ENCODE measurements around the gene THUMPD3. TPM values are rescaled to one million over a fixed set of nuclear protein-coding genes. Genes with fewer than 3 reads are reported as not detected.
A peak's percentile ranks its signal among the peaks of the same experiment; 100 is the strongest.

The THUMPD3 gene
- total and polyA plus RNA-seq, 9 of the 15 experiments (the other 6 are each of a cell fraction or from before 2014, with no cell fraction given): 58.3 to 132 (median 113) TPM

DNA sequence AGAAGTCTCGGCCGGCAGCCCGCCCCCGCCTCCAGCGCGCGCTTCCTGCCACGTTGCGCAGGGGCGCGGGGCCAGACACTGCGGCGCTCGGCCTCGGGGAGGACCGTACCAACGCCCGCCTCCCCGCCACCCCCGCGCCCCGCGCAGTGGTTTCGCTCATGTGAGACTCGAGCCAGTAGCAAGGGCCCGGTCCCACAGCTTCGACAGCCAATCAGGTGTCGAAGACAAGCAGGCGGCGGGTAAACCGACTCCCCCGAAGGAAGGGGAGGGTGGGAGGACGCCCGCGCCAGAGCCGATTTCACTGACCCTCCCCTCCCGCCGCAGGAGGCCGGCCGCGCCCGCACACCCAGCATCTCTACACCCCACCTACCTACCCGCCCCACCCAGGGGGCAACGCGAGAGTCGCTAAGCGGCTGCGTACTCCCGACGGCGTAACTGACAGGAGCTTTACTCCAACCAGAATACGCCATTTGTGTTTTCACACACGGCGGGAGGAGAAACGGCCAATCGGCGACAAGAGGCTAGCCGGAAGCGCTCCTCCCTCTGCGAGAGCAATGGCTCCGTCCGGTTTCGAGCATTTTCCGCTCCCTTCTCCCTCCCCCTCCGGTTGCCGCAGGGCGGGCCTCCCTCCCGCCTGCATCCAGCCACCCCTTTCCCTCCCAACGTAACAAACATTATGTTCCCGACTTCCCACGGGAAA is 33.9 kb downstream of the THUMPD3 start (continued):
- TF ChIP-seq, protein P1, sequence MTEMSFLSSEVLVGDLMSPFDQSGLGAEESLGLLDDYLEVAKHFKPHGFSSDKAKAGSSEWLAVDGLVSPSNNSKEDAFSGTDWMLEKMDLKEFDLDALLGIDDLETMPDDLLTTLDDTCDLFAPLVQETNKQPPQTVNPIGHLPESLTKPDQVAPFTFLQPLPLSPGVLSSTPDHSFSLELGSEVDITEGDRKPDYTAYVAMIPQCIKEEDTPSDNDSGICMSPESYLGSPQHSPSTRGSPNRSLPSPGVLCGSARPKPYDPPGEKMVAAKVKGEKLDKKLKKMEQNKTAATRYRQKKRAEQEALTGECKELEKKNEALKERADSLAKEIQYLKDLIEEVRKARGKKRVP (CRISPR knock-in tag; IDR thresholded peaks at IDR 0.05): peak; percentile 78
- TF ChIP-seq, protein P2, sequence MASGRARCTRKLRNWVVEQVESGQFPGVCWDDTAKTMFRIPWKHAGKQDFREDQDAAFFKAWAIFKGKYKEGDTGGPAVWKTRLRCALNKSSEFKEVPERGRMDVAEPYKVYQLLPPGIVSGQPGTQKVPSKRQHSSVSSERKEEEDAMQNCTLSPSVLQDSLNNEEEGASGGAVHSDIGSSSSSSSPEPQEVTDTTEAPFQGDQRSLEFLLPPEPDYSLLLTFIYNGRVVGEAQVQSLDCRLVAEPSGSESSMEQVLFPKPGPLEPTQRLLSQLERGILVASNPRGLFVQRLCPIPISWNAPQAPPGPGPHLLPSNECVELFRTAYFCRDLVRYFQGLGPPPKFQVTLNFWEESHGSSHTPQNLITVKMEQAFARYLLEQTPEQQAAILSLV (tag; IDR thresholded peaks at IDR 0.05): no peak
- TF ChIP-seq NCOA4 (IDR thresholded peaks at IDR 0.05; ENCODE audit: partially characterized antibody) (no peak), E2F3 (CRISPR knock-in tag; IDR thresholded peaks at IDR 0.05) (0 out of 2 replicates have a peak, but pooled peaks have one; percentile 39), MIER1 (IDR thresholded peaks at IDR 0.05; ENCODE audit: low read depth) (no peak), NR2C2 (CRISPR knock-in tag; IDR thresholded peaks at IDR 0.05) (0 out of 2 replicates have a peak, but pooled peaks have one; percentile 9), NR2C2 (tag; IDR thresholded peaks at IDR 0.05) (peak; percentile 83), PHF20 (IDR thresholded peaks at IDR 0.05; ENCODE audit: partially characterized antibody) (peak; percentile 64), PHTF2 (CRISPR knock-in tag; IDR thresholded peaks at IDR 0.05) (peak; percentile 55; the same call in 1 of the 2 replicates)
- TF ChIP-seq, protein P3, sequence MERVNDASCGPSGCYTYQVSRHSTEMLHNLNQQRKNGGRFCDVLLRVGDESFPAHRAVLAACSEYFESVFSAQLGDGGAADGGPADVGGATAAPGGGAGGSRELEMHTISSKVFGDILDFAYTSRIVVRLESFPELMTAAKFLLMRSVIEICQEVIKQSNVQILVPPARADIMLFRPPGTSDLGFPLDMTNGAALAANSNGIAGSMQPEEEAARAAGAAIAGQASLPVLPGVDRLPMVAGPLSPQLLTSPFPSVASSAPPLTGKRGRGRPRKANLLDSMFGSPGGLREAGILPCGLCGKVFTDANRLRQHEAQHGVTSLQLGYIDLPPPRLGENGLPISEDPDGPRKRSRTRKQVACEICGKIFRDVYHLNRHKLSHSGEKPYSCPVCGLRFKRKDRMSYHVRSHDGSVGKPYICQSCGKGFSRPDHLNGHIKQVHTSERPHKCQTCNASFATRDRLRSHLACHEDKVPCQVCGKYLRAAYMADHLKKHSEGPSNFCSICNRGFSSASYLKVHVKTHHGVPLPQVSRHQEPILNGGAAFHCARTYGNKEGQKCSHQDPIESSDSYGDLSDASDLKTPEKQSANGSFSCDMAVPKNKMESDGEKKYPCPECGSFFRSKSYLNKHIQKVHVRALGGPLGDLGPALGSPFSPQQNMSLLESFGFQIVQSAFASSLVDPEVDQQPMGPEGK (CRISPR knock-in tag; IDR thresholded peaks at IDR 0.05; ENCODE audit: borderline replicate concordance): peak; percentile 87
